C4-2B (cell line): ENCODE measurements around the gene SUSD1.
"Not testable (repeated sequence)": the region's sequence is repeated elsewhere in the genome, so short reads cannot be mapped to it uniquely, and the experiment has no call there.

Source experiments
- H3K27ac ChIP-seq: fragments of 450-650 bp; 2 replicates; pipeline ENCODE4 v1.5.1; 2017
- CTCF ChIP-seq: fragments of 450-650 bp; conservative IDR thresholded peaks from 2 replicates; pipeline ENCODE4 v1.5.1; 2017; ENCODE audit warnings: mild to moderate bottlenecking
- ZFX ChIP-seq: fragments of 450-650 bp; IDR thresholded peaks from 2 replicates; pipeline ENCODE4 v1.6.1; 2017

Gene SUSD1

DNA sequence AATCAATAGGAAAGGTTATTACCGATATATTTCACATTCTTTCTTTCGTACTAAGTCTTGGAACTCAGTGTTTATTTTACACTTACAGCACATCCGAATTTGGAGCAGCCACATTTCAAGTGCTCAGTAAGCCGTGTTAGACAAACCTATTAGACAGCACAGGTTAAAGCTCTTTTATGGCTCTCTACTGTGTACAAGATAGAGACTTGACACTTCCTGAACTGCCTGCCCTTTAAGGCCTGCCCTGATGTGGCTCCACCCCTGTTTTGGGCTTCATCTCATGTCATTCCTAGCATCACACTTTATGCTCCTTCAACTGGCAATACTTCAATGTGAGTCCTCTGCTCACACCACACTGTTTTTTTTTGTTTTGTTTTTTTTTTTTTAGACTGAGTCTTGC lies 23.5 kb upstream of the SUSD1 start:
- no peak overlapping the region for H3K27ac ChIP-seq
- no peak for TF ChIP-seq CTCF
- no peak for TF ChIP-seq ZFX

DNA sequence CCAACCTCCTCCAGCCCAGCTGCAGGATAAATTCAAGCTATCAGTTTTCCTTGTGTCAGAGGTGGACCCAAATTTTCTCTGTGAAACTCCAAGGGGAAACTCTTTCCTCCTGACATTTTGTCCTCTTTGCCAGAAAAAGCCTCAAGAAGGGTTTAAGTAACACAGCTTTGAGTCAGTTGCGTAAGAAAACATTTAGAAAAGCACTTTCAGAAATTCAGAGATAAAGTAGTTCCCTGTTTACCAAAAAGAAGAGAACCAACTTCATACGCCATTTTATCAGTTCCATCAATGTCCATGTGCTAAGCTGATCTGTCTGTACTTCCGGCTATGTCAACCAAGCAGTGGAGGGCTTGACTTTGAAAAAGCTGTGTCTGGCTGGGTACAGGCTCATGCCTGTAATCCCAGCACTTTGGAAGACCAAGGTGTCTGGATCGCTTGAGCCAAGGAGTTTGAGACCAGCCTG lies 19.9 kb upstream of the SUSD1 start:
- no peak for TF ChIP-seq ZFX
- no peak for TF ChIP-seq CTCF
- H3K27ac ChIP-seq = no peak overlapping the region

DNA sequence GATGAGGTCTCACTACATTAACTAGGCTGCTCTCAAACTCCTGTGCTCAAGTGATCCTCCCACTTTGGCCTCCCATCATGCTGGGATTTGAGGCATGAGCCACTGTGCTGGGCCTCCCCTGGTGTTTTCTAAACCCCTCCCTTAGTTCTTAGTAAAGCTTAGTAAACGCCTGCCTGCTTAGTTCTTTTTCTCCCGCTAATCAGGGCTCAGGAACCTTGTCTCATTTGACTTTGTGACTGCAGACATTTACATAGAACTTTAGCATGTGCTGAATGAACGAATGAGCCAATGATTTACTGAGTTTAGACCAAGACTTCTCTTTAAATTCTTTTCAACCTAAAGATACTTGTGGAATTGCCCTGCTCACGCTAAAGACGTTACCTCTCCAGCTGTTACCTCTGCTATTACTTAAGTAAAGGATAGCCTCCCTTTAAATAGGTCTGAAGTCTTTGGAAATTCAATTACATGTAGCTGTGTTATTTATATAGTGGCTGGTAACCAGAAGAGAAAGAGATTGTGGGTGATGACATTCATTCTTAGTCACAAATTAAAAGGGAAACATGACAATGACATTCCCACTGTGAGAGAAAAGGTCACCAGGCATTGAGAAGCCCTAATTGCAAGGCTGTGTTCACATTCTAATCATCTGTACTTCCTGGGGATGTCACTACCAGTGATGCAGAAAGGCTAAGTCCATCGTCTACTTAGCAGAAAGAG lies 18.6 kb upstream of the SUSD1 start:
- no peak overlapping the region for H3K27ac ChIP-seq
- no peak for TF ChIP-seq CTCF
- no peak for TF ChIP-seq ZFX

DNA sequence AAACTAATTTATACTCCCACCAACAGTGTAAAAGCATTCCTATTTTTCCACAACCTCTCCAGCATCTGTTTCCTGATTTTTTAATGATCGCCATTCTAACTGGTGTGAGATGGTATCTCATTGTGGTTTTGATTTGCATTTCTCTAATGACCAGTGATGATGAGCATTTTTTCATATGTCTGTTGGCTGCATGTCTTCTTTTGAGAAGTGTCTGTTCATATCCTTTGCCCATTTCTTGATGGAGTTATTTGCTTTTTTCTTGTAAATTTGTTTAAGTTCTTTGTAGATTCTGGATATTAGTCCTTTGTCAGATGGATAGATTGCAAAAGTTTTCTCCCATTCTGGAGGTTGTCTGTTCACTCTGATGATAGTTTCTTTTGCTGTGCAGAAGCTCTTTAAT lies 15.2 kb upstream of the SUSD1 start:
- not testable (repeated sequence) for H3K27ac ChIP-seq

DNA sequence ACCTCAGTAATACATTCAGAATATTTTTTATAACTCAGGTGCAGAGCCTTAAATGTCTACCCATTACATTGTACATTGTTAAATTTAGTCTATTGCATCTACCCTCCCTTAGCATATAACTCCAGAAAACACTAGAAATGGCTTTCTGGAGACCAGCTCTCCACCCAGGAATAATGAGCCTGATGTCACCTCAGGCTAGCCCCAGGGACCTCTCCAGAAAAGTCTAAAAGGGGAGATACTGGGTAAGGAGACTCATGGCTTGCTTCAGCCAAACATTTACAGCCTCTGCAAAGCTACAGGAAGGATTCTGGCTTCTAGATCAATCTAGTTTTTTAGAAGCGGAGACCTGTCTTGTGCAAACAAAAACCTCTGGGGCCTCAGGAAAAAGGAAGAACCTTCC lies 13.8 kb upstream of the SUSD1 start:
- H3K27ac ChIP-seq = no peak overlapping the region
- TF ChIP-seq ZFX (no peak), CTCF (no peak)

GRCh38 chr9:112187404-112187803 lies 12.3 kb upstream of the SUSD1 start:
- H3K27ac ChIP-seq = no peak overlapping the region
- TF ChIP-seq ZFX = no peak
- TF ChIP-seq CTCF = no peak

DNA sequence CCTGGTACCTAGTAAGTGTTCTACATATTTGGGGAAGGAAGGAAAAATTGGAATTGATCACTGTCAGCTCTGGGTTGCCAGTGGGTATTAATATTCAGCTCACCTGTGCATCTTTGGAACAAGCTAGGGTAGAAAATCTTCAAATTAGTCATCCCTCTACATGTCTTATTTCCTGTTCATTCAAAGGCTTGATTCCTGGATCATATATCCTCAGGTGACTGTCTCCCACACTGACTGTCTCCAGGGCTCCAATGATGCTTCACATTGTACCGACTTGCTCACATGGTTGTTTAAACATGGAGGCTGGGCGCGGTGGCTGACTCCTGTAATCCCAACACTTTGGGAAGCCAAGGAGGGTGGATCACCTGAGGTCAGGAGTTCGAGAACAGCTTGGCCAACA lies 11.6 kb upstream of the SUSD1 start:
- no peak for TF ChIP-seq CTCF
- no peak for TF ChIP-seq ZFX
- H3K27ac ChIP-seq = no peak overlapping the region

DNA sequence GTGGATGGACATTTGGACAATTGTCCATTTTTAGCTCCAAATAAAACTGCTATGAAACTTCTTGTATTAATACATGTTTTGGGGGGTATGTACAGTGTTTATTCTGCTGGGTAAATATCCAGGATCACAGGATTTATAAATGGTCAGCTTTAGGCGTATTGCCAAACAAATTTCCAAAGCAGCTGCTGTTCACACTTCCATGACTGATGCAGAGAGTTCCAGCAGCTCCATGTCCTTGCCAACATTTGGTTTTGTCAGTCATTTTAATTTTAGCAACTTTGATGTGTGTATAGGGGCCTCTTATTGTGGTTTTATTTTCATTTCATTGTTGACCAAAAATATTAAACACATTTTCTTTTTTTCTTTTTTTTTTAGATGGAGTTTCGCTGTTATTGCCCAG lies 9.8 kb upstream of the SUSD1 start:
- H3K27ac ChIP-seq = no peak overlapping the region
- no peak for TF ChIP-seq ZFX
- TF ChIP-seq CTCF = no peak
